UCSD-AML1 (cell line): Measurements from ENCODE around the gene NLRP1.
A peak's percentile ranks its signal among the peaks of the same experiment; 100 is the strongest.

ENCODE experiments used
- DNase-seq: peaks from one replicate; lab custom pipeline; 2025; ENCODE audit not compliant: unreplicated experiment; lab: John Stamatoyannopoulos, UW

Gene NLRP1

GRCh38 chr17:5557990-5558389 lies 26.3 kb downstream of the NLRP1 start:
- no peak for DNase-seq

- DNase-seq: no peak
Observed at GRCh38 chr17:5557485-5557884, 26.8 kb downstream of the NLRP1 start.

DNA sequence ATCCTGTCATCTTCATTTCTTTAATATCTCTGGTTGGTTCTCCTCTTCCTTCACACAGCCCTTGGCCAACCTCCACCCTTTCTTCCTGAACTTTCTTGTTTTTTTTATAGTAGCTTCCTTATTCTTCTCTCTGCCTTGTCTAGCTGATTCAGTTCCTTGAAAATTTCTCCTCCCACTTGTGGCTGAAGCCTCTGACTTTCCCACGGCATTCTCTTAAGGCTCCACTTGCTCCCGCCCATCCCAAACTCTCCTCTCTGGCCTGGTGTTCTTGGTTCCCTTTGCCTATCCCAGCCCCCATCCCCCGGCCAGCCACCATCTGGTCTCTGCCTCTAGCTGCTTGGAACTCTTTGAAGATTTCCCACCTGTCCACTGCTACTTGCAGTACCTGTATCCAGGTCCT lies 29.1 kb downstream of the NLRP1 start:
- DNase-seq: no peak

DNA sequence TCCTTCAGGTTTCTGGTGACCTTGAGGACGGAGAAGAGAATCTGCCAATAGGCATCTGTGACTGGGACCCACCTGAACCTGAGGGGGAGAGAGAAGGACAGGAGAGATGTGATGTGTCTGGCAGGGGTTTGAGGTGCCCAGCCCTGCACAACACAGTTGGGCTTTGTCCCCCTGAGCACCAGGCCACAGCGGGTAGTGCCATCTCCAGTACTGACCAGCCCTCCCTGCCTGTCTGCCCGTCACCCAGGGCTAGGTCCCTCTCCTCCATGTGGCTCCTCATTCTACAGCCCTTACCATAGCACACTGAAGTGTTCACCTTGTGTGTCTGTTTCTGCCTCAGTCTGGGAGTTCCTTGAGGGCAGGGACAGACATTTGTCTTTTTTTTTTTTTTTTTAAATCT lies 30.8 kb downstream of the NLRP1 start:
- DNase-seq: no peak

GRCh38 chr17:5552841-5553240 lies 31.5 kb downstream of the NLRP1 start:
- DNase-seq: no peak

DNA sequence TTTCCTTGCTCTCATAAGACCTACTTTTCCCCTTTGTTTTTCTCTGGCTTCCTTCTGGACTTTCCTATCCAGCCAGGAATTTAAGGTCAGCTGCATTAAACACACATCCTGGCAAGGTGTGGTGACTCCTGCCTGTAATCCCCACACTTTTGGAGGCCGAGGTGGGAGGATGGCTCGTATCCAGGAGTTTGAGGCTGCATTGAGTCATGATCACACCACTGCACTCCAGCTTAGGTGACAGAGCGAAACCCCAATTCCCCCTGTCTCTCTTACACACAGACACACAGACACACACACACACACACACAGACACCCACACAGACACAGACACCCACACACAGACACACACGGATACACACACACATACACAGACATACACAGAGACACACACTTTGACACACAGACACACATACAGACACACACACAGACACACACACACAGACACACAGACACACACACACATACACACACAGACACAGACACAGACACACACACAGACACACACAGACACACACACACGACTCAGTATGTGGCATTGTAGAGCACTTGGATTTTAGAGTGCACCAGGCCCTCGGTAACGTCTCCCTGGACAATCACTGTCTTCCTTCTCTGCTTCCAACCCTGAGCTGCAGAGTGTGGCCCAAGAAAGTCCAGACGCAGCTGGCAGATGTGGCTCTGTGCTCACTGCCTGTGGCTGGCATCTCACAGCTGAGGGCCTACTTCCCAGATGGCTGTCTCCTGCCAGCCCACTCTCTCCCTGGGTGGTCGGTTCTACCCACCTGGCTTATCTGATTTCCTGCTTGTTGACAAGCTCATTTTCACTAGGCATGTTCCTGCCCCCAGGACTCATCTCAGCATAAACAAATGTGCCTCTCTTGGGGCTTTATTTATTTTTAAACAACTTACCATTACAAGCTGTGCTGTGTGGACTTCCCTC lies 39.0 kb downstream of the NLRP1 start:
- no peak for DNase-seq

- DNase-seq: no peak
Observed at GRCh38 chr17:5544115-5544514, 40.2 kb downstream of the NLRP1 start.

DNA sequence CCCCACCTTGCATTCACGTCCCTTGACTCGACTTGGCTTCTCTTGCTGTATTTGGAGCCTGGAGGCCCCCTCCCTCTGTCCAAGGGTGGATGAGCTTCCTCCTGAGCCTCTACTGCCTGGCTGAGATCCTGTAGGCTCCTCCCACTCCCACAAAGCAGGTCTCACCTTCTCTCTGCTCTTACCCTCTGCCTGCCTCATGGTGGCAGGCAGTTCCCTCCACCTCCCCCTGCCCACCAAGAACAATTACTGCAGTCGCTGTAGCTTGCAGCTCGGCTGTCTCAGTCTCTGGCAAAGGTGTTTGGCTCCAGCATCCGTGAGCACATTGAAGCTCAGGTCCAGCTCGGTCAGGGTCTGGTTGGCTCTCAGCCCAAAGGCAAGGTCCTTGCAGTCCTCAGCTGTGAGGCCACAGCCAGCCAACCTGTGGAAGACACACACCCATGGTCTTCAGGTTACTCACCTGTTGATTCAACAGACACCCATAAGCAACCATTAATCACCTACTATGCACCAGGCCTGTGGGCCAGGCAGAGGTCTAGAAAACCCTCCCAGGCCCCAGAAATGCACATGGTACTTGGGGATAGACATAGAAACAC lies 42.6 kb downstream of the NLRP1 start:
- DNase-seq: no peak

DNA sequence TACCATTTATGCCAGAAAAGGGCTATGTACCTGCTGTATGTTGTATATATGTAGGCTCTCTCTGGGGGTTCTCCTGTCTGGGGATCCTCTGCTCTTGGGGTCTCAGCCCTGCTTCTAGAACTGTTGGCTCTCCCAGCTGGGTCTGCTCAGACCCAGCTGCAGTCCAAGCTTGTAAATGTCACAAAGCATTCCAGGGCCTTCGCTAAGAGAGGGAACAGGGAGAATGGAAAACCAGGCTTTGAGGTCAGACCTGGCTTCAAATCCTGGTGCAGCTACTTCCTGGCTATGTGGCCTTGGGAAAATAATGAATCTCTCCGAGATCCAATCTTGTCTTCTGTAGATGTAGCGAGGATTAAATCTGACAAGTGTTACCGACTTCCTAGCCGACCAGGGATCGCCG lies 44.0 kb downstream of the NLRP1 start:
- DNase-seq: no peak

GRCh38 chr17:5539286-5539685 lies 45.0 kb downstream of the NLRP1 start:
- DNase-seq: no peak

GRCh38 chr17:5536866-5537650 lies 47.3 kb downstream of the NLRP1 start:
- DNase-seq: no peak

DNA sequence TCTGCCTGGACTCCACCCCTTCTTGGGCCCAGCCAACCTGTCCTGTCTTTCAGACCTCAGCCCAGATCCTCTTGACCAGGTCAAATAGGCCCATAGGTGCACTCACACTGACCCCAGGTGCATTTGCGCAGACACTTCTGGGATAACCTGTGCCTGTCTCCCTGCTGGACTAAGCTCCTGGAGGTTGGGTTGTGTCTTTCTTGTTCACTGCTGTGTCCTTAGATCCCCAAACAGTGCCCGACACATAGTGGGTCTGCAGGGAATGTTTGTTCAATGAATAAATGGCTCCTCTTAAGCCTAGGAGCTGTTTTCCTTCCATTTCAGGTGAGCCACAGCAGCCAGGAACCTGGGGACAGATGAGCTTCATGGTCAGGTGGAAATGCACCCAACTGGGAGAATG lies 48.9 kb downstream of the NLRP1 start:
- no peak for DNase-seq

- DNase-seq: no peak
Observed at GRCh38 chr17:5533486-5534315, 50.6 kb downstream of the NLRP1 start.

GRCh38 chr17:5532581-5532980 lies 51.7 kb downstream of the NLRP1 start:
- no peak for DNase-seq

- no peak for DNase-seq
Observed at GRCh38 chr17:5531085-5531418, 53.3 kb downstream of the NLRP1 start.

DNA sequence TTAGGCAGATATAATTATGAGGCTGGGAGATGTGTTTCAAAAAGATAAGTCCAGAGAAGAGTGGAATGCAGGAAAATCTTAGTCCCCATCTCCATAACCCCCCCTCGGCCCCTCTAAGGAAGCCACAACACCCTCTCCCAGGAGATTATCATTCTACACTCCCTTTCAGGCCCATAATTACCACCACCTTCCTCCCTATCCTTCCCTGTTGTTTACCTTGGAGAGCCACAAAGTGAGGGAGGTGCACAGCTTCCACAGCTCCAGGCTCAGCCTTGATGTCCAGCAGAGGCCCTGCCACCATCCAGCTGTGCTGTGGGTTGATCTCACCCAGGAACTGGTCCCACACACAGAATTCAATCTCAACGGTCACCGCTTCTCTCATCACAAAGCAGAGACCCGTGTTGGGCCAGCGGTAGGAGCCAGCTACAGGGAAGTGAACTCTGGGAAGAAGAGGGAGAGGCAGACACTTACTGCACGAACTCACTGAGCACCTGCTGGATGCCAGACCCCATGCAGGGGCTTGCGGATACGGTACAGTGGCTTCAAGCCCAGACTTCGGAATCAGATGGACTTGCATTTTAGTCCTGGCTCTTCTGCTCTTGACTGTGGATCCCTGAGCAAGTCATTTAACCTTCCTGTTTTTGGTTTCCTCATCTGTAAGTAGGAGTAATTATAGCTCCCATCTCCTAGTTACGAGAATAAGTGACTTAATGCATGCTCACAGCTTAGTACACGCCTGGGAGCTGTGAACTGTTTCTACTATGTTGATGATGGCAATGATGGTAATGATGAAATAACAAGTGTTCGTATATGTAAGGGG lies 53.8 kb downstream of the NLRP1 start:
- DNase-seq: no peak

GRCh38 chr17:5527601-5528250 lies 56.6 kb downstream of the NLRP1 start:
- no peak for DNase-seq

DNA sequence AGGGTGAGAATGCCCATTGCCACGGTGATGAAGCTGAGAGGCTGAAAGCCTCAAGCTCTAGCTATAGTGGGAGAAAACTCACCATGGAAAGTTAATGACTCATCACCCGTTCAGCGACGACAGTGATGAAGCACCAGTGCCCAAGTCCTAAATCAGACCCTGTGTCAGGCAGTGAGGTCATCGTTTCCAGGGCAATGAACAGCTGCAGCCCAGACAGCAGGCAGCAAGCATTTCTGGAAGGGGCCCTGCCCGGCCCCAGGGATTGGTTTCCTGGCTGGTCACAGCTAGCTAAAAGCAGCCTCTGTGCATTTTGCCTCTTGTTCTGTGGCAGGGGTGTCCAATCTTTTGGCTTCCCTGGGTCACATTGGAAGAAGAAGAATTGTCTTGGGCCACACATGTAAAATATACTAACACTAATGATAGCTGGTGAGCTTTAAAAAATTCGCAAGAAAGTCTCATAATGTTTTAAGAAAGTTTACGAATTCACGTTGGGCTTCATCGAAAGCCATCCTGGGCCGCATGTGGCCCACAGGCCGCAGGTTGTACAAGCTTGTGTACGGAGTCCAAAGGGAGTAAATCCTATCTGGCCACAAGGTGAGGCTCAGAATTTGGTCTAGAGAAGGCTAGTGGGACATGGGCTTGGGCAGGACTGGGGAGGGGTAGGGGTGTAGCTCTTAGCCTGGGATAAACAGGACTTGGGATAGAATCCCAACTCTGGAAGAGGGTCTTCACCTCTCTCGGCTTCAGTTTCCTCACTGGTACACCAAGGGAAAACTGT lies 57.3 kb downstream of the NLRP1 start:
- peak; percentile 58 for DNase-seq

DNA sequence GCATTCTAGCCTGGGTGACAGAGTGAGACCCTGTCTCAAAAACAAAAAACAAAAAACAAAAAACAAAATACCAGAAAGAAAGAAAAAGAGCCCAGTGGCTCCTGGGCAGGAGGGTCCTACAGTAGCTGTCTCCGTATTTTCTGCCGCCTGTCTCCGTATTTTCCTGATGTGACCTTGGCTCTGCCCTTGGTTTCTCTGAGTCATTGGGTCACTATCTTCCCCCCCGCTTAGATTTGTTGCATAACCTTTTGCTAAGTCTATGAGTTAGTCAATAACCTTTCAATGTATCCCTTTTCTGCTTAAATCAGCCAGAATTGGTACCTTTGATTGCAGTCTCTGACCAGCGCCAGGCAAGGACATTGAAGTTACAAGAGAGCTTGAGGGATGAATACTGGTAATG lies 61.1 kb downstream of the NLRP1 start:
- DNase-seq: no peak
